NCI-H226 (cell line): ENCODE results near the gene ZNF280C.

Experiments used
- DNase-seq: peaks from one replicate; pipeline ENCODE4 v3.0.0-alpha.2; 2015

The ZNF280C gene

DNA sequence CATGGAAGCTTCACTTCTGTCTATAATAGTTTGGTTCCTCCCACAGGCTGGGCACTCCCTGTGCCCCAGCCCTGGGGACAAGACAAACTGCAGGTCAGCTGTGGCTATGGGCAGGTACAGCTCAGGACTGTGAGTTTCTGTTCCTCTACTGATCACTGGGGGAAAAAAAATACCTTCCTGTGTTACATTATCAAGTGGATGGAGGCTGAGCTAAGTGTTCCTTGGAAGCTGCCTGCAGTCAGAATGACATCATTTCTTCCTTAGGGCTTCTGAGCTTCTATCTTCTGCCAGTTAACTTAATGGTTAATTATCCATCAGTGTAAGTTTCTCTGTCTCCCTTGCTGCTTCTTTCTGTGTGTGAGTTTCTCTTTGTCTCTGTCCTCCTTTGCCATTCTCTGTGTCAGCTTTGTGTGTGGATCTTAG, 92.3 kb downstream of the ZNF280C start:
- DNase-seq = peak; percentile 32

DNA sequence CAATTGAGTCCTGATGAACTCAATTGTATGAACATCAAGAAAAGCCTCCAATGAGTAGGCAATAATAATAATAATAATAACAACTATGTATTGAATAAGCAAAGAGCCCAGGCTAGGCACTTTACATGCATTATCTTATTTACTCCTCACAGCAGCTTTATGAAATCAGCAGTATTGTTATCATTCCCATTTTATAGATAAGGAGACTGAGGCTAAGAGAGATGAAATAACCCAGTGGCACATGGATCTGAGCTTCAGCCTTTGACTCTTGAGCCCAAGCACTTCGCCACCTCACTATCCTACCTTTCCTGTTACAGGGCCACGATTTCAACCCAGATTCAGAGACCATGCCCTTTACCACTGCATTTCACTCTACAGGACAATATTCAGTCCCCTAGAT, 93.8 kb downstream of the ZNF280C start:
- DNase-seq = no peak

DNA sequence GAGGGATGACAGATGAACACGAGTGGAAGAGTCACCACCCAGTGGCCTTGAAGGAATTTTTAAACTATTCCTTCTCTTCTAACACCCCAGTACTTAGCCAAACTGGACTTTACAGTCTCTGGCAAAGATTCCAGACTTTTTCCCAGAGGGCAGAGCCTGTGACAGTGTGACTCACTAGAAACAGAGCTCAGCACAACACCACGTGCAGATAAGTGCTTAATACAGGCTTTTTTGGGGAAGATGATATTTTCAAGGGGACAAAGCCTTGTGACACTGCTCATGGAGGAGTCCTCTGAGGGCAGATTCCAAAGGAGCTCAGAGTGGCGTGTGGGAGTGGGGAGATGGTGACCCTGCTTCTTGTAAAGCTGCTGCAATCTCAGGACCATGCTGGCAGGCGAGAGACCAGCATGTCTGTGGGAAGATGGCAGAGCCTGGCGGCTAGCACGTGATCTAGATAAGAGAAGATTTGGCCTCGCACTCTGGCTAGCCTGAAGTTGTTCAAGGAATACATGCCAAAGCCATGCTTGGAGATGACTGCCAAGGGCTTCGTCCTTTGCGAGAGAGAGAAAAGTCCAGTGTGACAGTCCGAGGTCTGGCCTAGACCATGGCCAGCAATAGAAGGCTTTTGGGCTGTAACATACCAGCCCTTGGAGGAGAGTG, 94.5 kb downstream of the ZNF280C start:
- DNase-seq = peak; percentile 46

DNA sequence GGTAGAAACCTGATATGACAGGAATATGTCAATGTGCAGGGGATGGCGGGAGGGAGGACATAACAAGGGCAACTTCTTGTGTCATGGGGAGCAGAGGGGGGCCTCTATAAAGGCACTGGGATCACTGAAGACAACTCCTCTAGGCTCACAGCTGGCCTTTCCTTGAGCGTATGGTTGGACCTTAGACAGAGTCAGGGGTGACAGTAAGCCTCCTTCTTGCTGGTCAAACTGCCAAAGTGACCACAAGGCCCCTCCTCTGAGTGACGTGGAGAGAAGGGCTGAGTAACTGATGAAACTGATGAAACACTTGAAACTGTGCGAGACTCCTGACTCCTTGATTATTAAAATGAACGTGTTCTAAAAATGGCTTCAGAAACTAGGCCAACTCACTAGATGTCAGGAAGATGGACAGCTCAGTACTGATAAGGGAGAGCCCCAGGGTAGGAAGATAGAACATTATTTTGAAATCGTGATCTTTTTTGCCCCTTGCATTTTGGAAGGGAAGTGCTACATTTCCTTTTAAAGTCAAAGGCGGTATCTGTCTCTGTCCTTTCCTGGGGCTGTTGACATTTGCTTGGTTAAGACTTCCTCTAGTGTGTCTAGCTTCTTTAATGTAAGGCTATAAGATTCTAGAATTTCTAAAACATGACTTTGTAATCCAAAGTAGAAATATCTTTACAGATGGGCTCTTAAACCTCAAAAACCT, 95.4 kb downstream of the ZNF280C start:
- DNase-seq = peak; percentile 67

DNA sequence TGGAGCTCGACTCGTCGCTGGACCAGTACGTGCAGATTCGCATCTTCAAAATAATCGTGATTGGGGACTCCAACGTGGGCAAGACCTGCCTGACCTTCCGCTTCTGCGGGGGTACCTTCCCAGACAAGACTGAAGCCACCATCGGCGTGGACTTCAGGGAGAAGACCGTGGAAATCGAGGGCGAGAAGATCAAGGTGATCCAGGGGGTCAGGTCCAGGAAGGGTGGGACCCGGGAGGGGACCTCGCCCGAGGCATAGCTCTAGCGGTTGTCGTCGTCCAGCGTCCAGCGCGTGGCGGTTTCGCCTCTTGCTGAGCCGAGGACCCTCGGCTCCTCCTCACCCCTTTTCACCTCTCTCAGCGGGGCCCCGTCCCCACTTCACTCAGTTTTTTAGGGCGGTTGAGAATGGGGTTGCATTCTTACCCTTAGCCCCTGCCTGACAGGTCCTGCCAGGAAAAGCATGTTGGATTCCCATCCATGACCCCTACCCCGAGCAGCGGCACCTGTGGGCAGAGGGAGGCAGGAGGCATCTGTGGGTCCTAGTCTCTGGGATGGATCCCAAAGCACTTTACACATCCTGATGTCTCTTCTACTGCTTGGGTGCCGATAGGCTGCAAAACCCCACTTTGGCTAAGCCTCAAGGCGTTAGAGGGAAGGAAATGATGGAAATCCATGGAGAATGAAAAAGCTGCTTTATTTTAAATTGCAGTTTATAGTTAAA, 96.4 kb downstream of the ZNF280C start:
- no peak for DNase-seq

DNA sequence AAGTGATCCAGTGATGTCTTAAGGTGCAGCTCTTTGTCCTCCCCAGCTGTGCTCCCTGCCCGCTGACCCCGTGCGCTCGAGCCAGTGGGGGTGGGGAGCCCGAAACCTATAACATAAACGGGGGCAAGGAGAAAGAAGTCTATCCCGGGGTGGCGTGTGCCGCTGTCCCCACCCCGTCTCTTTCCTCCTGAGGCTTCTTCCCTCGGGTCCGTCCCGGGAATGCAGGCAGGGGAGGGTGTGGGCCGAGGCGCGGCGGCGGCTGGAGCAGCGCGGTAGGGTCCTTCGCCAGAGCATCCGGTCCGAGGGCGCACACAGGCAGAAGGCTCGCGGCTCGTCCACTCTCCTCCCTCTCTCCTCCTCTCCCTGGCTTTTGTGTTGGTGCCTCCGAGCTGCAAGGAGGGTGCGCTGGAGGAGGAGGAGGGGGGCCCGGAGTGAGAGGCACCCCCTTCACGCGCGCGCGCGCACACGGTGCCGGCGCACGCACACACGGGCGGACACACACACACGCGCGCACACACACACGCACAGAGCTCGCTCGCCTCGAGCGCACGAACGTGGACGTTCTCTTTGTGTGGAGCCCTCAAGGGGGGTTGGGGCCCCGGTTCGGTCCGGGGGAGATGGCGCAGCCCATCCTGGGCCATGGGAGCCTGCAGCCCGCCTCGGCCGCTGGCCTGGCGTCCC, 97.1 kb downstream of the ZNF280C start, which contains the start of gene RAB33A:
RAB33A (plus strand) TSS at position 517 of the 681 bp plus-strand sequence; CDS start at position 618, 101 bp downstream.
- DNase-seq = no peak

DNA sequence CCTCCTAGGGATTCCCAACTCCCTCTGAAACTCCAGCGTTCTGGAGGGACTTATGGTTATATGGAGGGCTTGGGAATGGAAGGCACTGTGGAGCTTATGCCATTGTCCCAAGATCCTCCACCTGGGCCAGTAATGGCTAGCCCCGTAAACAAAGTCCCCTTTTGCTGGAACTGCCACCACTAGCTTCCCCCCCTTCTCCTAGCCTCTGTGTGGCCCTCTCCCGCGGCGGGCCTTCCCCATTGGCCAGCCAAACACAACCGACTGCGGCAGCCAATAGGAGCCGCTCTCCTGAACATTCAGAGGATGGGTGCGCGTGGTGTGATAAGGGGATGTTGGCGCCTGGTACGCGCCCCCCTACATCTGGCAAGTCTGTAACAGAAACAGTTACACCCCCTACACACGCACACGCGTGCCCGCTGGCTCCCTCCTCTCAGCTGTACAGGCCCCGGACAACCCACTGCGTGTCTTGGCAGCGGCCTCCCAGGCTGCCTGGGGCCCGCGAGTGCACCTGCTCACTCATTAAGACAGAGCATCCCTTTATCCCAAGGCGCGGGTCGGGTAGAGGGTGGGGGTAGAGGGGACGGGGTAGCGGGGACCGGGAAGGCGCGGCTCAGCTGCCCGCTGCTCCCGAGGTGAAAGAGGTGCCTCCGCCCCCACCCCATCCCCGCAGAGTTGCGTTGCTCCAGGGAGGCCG, 97.8 kb downstream of the ZNF280C start:
- DNase-seq = peak; percentile 65

DNA sequence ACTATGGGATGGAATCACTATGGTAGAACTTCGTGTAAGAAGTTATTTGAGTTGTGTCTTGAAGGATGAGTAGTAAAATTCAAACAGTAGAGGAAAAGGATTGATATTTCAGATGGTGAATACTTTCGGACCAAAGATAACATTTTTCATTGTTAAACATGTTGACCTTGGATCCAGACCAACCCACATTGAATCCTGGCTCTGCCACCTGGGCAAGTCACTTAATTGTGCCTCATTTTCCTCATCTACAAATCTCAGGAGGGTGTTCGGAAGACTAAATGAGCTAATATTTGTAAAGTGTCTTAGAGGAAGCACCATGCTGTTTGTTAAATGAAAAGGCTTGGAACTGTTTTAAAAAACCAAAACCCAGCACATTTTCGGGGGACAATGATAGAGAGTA, 101.7 kb downstream of the ZNF280C start:
- DNase-seq = no peak

DNA sequence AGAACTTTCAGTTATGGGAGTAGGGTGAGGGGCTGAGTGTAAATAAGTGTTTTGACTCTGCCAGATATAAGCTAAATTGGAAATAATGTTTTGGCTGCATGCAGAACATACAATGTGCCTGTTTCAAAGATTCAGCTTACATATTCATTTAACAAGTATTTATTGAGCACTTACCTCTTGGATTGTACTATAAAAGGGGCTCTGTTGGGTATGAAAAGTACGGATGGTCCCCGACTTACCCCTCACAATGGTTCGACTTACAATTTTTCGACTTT, 102.3 kb downstream of the ZNF280C start:
- no peak for DNase-seq

DNA sequence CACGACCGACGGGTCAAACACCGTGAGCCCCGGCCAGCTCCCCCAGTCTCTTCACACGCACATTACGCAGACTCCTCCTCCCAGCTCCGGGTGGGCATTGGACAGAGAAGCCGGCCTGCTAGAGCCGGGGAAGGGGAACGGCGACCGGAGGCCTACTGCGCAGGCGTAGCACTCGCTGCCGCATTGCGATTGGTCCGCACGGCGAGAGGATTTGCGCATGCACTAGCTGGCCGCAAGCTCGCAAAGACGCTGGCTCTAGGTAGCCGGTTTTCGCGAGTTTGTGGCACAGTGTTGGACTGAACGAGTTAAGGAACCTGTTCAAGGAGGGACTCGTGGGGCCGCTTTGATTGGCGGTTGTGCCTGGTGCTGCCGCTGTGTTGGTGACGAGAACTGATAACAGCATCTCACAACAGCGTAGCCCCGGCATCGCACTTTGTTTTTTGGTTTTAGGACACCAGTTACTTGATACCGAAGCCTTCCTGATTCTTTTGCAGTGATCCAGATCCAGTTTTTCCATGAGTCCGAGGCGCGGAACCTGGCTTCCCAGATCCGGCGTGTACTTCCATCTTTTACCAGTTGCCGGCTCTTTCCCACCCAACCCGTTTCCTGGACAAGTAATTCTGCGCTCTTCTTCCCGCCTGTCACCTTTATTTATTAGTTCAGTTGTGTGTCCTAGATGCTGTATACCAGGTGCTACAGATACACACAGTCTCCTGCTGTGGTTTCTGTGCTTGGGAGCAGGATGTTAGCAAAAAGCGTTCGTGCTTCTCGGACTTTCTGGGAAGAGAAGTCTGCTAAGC, 102.8 kb downstream of the ZNF280C start, which contains the start of gene AIFM1:
AIFM1 (minus strand) TSS at position 139 of the 800 bp plus-strand sequence. CDS start 185 bp downstream, outside the sequence.
- peak; percentile 83 for DNase-seq

DNA sequence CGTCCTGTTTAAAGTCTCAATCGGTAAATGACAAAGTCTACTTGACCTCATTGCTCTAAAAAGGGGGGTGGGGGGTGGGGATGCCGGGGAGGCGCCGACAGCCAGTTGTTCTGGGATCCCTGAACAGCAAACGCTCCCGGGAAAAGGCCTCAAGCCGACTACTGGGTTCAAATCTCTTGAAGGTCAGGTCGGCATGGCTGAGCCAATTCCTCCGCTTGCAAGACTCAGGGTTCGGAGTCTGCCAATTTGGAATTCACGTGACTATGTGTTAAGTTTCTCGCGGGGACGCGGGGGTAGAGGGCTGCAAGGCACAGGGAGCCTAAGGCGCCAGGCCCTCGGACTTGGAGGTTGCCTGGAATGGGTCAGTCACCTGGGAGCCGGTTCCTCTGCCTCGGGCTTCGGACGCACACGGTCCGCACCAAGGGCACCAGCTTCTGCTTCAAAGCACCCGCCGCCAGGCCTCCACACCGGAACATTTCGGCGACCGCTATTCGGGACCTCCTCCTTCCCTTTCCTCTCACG, 103.5 kb downstream of the ZNF280C start:
- DNase-seq = no peak

DNA sequence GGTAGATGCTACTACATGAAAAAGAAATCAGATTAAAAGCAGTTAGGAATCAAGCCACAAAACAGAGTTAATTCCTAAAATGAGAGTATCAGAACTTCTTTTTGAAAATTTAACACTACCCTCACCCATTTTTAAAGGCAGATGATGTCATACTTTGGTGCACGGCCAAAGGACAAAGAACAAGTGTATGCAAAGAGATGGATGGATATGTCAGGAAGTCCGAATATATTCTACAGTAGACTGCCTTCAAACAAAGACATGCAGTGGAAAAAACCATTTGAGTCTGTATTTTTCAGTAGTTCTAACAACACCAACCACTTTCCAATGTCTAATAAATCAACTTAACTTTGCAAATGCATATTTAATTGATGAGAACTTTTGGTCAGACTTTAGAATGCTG, 105.3 kb downstream of the ZNF280C start:
- DNase-seq = no peak

DNA sequence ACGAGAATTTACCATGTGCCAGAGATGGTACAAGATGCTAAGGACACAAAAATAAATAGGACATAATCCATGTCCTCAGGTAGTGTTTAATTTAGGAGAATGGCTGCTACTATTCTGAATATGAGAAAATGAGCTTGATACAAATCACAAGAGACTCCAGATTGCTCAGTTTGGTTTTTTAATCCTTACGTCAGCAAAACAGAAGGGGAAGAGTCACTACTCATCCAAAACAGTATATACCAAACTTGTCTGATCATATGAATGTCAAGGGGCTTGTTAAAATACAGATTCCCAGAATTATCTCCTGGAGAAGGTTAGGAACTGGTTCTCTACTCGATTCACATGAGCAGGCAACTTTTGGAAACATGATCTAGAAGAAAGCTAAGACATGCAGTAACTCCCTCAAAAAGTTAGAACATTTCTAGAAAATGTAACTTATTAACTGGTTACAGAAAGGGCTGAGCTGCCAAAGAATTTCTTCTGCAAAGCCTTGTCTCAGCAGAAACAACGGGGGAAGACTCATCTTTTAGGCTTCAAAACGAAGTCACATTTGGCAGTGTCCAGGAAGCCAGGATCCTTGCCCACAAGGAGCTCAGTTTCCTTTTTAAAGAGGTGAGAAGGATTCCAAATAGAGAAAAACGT, 106.5 kb downstream of the ZNF280C start:
- DNase-seq = no peak

DNA sequence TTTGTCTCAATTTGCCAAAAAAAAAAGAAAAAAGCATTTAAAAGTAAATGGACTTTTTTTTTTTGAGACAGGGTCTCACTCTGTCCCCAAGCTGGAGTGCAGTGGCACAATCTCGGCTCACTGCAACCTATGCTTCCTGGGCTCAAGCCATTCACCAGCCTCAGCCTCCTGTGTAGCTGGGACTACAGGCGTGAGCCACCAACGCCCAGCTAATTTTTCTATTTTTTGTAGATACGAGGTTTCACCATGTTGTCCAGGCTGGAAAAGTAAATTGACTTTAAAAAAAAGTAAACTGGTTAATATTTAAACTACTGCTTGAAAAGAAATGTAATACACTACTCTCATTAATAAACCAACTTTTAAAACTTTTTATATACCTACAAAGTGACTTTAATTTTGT, 108.9 kb downstream of the ZNF280C start:
- no peak for DNase-seq

DNA sequence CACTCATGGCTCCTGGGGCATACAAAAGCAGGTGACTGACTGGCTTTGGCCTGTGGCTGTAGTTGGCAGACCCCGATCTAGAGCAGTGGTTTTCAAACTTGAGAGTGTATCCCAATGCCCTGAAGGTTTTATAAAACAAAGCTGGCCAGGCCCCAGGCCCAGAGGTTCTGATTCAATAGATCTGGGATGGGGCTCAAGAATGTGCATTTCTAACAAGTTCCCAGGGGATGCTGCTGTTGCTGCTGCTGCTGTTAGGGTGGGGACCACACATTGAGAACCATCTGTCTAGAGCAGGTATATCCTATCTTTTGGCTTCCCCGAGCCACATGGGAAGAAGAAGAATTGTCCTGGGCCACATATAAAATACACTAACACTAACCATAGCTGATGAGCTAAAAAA, 110.4 kb downstream of the ZNF280C start:
- DNase-seq = no peak

DNA sequence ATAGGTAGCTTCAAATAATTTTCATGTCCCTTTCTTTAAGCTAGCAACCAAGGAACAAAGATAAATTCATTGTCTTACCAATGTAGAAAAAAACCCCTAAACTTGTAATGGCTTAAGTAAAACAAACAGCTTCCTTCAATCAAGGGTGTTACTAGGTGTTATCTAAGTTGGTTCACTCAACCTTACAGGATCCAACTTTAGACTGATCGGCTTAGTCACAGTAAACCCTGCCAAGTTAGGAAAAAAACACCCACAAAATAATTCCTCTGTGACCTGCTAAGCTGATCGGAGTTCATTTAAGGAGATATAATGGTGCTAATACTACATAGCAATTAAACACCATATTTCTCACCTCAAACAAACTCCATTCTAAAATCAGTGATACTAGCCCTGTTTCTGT, 113.1 kb downstream of the ZNF280C start:
- no peak for DNase-seq
